Stimulated activated CD8-positive, alpha-beta memory T cell treated with anti-CD3 and anti-CD28 coated beads, Interleukin-7, amount 100 ng/mL, for 1 hour (primary cell): Measurements from ENCODE around the gene C2CD3.

Source experiments
- DNase-seq, 2 donors: peaks; one replicate each; pipeline ENCODE4 v3.0.0-alpha.2; 2020; ENCODE audit warnings: low read depth in 2 of 2

The C2CD3 gene

DNA sequence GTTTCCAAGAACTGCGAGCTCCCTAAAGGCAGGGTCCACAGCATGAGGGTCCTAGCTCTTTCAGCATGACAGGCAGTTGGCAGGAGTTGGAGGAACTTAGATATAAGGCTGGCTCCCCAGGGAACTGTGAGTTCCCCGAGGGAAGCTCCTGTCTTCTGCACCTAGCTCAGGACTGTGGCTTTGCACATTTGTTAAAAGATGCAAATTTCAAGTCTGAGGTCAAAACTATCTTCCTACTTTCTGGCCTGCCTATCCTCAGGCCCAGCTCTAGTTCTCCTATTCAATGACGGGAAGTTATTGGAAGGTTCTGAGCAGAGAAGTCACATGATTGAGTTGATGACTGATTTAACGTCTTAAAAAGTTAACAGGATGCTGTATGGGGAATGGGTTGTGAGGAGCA is 150.3 kb downstream of the C2CD3 start:
- no peak for DNase-seq

DNA sequence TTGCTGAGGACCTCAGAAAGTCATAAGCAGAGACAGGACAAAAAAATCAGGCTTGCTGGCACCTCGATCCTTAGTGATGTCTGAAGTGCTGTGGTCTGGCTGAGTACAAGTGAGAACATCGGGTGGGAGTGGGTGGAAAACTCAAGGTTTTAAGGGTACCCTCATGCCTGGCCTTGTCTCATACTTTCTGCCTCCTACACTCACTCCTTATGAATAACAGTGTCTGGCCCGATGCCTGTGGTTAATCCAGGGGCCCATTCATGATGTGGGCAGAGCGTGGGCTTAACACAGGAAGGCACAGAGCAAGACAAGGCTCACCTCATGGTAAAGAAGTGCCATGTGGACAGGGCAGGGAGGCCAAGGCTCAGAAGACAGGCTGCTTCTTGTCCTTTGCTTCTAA is 150.9 kb downstream of the C2CD3 start:
- DNase-seq, result no peak

DNA sequence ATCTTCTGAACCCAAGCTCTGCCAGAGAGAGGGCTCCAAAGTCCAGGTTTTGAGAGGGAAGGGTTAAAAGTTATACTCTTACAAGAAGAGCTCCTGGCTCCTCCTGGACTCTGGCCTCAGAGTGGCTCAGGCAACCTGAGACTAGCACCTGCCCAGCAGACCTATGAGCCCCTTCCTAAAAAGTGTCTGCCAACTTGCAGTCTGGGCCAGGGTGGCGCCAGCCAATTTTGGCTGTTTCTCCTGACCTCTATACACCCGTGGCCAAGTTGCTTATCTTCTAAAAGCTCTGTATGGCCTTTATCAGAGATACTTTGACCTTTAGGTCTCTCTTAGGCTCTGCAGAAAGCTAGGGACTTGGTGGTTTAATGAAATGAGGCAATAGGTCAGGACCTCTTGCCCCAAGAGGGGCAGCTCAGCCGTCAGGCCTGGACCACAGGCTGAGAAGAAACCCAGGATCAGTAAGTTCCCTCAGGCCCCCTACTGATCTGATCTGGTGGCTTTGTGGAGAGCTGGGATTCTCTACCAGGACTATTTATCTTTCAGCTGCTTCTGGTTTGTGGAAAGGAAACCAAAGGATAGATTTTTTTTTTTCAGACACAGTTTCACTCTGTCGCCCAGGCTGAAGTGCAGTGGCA is 151.6 kb downstream of the C2CD3 start:
- DNase-seq, result no peak

DNA sequence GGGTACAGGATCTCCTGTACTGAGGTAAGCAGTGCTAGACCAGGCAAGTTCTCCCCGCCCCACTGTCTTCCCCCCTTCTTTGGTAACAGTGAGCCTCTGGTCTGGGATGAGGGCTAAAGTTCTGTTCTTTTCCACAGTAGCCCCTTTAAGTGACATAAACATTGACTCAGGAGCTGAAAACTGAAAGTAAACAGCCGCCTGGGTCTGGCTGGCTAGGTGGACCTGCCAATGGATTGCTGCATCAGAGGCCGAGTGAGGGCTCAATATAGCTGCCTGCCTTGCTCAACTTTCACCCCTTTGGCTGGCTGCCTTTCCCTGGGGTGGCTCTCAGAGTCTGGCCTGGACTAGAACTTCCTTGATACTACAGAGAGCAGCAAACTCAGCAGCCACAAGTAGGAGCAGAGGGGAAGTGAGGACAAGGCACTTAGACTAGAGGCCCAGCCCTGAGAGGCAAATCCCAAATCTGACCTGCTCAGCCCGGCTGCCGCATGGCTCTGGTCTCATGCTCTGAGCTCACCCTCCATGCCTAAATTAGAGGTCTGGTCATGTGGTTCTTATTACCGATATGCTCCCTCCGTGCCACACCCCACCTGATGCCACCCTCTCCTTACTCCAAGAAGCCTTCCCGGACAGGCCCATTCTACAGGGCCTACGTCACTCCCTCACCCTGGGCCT is 152.3 kb downstream of the C2CD3 start:
- no peak for DNase-seq

DNA sequence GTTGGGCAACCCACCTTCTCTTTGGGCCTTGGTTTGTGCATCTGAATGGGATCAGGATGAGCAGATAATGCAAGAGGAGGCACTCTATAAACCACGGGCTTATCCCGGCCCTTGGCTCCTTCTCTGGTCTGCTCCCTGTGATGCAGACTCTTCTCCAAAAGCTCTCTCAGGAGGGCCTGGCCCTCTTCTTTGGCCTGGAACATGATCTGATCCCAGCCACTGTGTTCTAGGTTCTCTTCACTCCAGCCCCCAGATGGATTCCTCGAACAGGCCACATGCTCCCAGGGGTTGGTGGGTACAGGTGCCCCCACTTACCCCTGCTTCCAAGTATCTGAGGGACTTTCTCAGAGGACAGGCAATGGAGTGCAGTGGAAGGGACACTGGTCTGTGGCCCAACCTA is 153.2 kb downstream of the C2CD3 start:
- no peak for DNase-seq

DNA sequence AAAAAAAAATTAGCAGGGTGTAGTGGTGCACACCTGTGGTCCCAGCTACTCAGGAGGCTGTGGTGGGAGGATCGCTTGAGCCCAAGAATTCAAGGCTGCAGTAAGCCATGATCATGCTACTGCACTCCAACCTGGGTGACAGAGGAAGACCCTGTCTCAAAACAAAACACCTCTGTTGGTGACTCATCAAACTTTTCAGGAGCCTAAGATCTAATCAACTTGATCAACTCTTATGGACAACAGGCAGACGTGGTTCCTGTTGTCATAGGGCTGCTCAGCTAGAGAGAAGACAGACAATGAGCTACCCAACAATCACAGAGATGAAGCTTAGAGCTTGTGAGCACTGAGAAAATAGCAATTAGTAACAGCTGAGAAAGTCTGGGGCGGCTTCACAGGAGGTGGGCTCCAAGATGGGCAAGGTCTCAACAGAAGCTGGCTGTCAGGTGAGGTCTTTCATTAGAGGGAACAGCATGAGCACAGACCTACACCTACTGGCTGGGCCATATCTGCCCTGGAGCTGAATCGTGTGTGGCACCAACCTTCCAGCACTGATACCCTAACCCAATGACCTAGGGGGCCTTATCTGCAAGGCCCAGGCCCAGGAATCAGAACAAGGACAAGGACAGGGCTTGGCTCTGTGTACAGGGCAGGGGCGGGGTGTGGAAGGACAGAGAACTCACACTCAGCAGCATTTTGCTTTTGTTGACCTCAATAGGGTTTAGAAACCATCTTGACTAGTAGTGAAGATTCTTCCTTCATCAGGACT is 154.7 kb downstream of the C2CD3 start:
- DNase-seq, result no peak

DNA sequence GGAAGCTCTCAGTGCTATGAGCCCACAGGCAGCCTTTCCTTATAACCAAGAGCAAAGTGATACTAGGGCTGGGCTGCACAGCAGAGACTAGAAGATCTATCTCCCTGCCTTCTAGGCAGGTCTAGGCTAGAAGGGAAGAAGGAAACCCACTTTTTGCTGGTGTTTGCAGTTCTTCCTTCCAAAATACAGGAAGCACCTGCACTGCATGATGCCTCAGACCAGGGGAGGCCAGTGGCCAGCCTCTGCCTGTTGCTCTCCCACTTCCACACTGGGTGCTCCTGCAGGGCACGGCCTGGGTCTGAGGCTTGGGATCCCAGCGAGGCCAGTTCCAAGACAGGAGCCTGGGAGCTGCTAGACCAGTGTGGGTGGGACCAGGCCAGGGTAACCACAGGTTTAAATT is 155.9 kb downstream of the C2CD3 start:
- no peak for DNase-seq

DNA sequence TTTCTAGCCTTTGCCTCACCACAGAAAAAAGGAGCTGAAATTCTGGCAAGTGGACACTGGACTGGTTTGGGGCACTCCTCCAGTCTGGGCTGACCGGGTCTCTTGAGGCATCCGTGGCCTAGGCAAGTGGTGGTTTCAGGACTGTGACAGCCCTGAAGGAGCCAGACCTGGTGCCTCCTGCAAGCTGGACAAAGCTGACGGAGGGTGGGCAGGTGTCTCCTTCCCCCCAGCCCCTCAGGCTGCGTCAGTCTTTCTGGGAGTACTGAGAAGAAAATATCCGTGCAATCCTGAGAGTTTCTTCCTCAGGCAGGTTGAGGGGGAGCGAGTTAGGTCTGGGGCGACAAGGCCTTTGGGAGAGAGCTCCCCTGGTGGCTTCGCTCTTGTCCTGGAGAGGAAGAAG is 157.7 kb downstream of the C2CD3 start:
- no peak for DNase-seq

DNA sequence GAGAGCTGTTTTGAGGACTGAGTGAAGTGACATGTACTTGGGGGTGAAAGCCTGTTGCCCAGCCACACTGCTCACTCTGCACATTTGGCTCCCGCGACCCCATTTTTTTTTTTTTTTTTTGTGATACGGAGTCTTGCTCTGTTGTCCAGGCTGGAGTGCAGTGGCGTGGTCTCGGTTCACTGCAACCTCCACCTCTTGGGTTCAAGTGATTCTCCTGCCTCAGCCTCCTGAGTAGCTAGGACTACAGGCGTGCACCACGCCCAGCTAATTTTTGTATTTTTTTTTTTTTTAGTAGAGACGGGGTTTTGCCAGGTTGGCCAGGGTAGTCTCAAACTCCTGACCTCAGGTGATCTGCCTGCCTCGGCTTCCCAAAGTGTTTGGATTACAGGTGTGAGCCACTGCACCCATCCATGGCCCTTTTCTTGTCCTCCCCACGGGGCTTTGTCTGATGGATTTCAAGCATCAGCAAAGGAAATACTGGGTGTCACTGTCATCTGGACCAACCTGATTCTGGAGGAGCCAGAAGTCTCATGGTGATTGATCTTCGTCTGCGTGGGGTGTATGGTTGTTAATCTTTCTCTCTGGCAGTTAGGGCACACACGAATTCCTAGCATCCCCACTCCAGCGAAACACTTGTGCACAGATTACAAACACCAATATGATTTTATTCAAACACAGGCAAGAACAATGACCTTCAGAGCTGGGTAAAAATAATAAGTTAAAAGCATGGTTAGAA is 158.6 kb downstream of the C2CD3 start:
- DNase-seq, result no peak

DNA sequence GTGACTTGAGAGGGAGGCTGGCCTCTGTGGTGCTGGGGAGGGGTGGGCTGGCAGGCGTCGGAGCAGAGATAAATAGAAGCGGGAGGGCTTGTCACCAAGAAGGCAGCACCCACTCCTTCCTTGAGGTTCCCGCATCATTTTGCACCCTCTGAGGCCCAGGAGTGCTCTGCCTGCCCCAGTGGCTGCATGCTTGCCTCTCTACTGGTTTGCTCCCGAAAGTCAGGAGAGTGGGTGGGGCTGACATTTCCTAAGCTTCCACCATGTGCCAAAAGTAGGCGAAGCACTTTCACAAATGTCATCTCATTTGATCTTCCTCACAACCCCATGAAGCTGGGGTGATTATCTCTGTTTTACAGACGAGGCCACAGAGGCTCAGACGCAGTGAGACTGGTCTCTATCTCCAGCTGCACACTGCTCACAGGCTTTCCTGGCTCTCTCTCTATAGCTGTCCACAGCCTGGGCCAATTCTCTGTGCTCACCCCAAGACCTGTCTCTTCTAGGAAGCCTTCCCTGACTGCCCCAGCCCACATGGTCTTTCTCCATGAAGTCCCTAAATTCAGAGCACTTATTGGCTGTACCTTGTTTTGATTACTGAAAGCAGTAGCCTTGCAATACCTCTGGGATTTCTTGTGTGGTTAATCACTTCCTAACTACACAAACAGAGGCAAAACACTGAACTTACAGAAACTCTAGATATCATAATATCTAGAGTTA is 159.3 kb downstream of the C2CD3 start:
- no peak for DNase-seq

DNA sequence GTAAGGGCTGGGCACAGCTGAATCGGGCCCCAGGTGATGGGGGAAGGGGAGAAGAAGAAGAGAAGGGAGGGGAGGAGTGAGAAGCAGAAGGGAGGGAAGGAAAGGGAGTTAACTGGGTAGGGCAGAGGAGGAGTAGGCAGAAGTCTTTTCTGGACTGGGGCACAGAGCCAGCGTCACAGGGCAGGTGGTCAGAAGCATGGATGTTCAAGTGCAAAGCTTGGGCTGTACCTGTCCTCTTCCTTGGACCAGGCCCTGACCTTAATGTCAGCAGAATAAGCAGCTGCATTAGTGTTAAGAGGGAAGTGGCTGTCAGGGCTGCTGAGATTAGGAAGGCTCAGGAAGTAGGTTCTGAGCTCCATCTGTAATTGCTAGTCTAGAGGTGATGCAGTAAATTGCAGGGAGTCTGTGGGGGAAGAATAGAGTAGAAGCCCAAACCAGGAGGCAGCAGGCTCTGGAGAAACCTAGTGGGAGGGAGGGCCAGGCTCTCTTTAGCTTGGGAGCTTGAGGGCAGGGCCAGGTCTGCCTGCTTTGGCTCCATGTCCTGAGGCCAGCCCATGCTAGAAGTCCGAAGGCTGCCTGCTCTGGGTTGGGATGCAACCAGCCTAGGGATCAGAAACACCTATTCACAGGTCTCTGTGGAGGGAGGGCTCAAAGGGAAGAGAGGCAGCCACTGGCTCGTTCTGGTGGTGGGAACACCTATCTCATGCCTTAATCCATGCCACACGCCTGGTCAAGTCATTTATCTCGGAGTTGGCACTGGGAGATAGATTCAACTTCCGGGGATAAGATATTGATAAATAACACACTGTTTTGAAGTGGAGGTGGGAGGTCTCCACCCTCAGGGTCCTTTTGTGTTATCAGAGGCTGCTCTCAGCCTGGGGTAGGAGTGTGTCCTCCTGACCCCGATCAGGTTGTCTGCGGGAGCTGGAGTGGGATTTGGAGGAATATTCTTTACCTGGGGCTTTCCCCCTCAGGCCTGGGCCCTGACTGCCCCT is 160.2 kb downstream of the C2CD3 start:
- DNase-seq, result no peak

DNA sequence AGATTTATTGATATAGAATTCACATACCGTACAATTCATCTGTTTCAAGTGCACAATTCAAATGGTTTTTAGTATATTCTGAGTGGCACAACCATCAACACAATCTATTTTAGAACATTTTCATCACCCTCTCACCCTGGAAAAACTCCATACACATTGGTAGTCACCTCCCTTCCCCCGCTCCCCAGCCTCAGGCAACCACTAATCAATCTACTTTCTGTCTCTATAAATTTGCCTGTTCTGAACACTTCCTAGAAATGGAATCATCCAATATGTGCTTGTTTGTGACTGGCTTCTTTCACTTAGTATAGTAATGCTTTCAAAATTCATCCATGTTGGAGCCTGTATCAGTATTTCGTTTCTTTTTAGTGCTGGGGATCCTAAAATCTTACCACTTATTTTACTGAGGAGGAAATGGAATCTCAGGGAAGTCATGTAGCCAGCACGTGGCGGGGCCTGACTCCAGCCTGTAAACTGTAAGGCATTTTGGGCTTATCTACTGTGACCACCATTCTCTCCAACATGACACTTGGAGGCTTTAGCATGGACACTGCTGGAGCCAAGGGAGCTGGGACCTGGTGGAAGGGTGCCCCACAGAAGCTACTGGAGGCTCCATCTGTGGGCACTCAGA is 161.0 kb downstream of the C2CD3 start:
- DNase-seq, result no peak

DNA sequence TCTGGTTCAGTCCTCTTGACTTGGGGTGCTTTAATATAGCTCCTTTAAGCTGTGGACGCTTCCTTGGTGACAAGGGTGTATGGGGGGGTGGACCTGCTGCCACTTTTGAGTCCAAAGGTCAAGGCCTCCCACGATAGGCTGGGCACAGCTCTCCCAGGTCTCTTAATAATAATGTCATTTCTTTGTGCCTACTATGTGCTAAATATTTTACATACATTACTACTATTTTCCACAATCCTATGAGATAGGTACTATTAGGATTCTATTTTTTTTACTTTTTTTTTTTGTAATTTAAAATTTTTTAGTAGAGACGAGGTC is 161.6 kb downstream of the C2CD3 start:
- DNase-seq, result no peak

DNA sequence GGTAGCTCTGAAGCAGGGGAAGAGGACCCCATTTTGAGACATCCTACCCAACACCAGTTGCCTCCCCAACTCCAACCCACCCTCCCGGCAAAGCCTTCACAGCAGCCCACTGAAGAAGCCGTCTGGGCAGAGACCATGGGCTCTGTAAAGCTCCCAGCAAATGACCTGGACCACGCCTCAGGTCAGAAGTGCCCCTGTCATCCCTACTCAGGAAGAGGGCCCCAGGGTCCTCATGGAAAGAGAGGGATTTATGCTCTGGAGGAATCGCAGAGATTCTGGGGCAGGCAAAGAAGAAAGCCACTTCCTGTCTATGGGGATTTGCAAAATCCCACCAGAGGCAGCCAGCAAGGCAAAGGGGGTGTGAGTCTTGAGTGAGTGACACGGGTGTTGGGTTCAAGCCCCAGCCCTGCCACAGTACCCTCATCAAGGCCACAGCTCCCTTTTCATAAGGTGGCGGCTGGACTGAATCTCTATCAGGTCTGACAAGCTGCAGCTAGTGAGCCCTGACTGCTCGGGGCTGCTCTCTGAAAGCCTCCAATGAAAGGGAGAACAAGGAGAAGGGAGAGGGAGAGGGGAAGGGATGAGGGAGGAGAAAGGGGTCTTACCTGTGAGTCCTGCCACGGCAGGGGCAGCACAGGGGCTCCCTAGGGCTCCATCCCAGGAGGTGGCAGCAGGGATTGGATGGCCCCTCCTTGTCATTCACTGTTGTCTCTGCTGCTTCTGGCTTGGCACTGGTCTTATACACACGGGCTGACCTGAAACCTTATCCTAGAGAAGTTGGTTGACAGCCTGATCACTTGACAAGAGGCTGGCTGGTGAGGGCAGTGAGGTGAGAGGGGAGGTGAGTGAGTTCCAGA is 162.2 kb downstream of the C2CD3 start, which contains the start of gene UCP3:
Gene UCP3, minus strand, starts transcription at position 713 of the 857 bp plus-strand sequence. CDS start 2,043 bp downstream, outside the sequence.
- DNase-seq, result no peak

DNA sequence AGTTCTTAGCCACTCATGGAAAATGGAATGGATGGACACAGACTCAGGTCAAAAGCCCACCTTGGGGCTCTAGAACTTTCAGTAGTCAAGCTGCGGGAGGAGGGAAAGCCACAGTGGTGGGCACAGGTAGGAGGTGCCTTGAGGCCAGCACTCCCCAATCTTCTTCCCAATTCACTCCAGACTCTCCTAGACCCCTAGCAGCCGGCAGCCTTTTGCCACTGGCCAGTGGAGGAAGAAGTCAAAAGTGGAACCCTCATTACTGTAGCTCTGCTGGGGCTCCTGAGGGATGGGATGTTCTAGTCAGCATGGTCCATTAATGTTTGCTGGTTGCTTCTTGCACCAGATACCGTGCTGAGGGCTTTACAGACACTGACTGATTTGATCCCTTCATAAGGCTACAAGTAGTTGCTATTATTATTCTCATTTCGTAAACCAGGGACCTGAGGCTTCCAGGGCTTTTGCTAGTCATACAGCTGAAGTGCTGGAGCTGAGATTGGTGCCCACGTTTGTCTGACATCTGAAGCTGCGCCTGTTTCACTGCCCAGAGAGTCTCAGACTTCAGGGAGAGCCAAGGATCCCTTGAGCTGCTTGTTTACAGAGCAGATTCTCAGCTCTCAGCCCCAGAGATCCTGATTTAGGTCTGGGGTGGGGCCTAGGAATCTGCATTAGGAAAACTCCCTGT is 163.0 kb downstream of the C2CD3 start:
- no peak for DNase-seq

DNA sequence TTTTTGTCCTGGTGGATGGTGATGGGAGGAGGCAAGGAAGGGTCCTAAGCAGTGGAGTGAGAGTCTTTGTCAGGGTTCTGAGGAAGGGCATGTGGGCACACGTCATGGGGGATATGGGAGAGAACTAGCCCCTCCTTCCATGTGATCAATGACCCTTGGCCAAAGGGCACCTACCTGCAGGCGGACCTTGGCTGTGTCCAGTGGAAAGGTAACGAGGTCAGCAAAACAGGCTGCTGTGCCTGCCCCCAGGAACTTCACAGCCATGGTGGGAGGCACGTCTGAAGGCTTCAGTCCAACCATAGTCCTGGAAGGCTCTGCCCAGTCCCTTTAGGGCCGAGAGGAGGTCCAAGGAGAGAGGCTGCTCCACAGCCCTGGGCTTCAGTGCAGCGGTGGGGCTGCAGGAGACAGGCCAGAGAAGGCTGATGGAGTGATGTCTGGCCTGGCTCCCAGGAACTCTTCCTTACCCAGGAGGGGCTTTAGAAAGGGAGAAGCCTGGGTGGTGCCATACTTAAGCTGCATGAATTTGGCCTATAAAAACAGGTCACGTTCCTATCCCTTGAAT is 164.0 kb downstream of the C2CD3 start:
- no peak for DNase-seq

DNA sequence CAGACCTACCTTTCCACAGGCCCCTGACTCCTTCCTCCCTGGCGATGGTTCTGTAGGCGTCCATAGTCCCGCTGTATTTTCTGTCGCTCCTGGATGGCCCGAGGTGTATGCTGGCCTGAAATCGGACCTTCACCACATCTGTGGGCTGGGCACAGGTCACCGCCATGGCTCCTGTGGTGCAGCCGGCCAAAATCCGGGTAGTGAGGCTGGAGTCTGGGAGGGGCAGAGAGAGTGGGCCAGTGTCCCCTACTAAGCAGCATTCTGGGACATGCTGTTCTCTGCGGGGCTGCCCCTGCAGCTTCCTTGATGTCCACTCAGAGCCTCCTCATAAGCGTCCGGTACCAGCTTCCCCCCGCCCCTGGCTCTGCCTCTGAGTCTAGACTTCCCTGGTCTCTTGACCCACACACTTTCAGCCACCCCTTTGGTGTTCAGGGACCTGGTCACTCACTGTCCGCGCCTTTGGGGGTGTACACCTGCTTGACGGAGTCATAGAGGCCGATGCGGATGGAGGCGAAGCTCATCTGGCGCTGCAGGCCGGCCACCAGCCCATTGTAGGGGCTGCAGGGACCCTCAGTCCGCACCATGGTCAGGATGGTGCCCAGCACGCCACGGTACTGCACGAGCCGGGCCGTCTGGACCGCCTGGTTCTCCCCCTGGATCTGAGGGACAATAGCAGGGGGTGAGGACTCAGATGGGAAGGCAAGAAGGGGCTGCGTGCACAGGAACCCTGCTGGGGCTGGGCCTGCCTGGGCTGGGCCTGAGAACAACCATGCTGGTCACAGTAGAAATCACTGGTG is 164.9 kb downstream of the C2CD3 start:
- DNase-seq, result no peak
